OCI-LY7 (cell line): ENCODE measurements around the gene PTTG2. TPM values are rescaled to one million over a fixed set of nuclear protein-coding genes. Genes with fewer than 3 reads are reported as not detected.

Source experiments
- BruUV-seq: library from RNA; stranded (reverse); fragments of 400-500 nt; replicated peaks from 2 replicates; lab custom pipeline; 2021; lab: Mats Ljungman, UMichigan
- CTCF ChIA-PET: fragments of 300-600 bp; sonication (Branson Sonifier 250); formaldehyde crosslinking; loops from one replicate; lab custom pipeline; 2022; ENCODE audit warnings: antibody characterized with exemption; ENCODE audit not compliant: unreplicated experiment; lab: Charles Lee
- POLR2A ChIA-PET: fragments of 300-600 bp; sonication (Branson Sonifier 250); formaldehyde crosslinking; loops from one replicate; lab custom pipeline; 2022; ENCODE audit warnings: antibody characterized with exemption; lab: Charles Lee
- DNase-seq: peaks from one replicate; pipeline ENCODE4 v3.0.0-alpha.2; 2015; ENCODE audit warnings: low spot score
- H2AFZ ChIP-seq: fragments of 200-600 bp; sonication (generic), shearing (Covaris generic); 2 replicates; pipeline ENCODE4 v1.6.1; 2014; ENCODE audit warnings: mild to moderate bottlenecking, antibody characterized with exemption, low read length, moderate library complexity
- H3K27ac ChIP-seq: fragments of 200-600 bp; sonication (generic); 2 replicates; pipeline ENCODE4 v1.5.1; 2014; ENCODE audit warnings: mixed run types, low read depth, mild to moderate bottlenecking, moderate library complexity, low read length, inconsistent platforms; ENCODE audit not compliant: poor library complexity, severe bottlenecking
- H3K36me3 ChIP-seq: fragments of 200-600 bp; sonication (generic); 2 replicates; pipeline ENCODE4 v1.6.1; 2014; ENCODE audit warnings: mild to moderate bottlenecking, antibody characterized with exemption, low read length, moderate library complexity, mixed read lengths; ENCODE audit not compliant: insufficient read depth
- H3K4me1 ChIP-seq: fragments of 200-600 bp; sonication (generic); 2 replicates; pipeline ENCODE4 v1.5.1; 2014; ENCODE audit warnings: mild to moderate bottlenecking, low read length; ENCODE audit not compliant: insufficient read depth, poor library complexity, severe bottlenecking
- H3K4me2 ChIP-seq: fragments of 200-600 bp; sonication (generic); 2 replicates; pipeline ENCODE4 v1.6.1; 2014; ENCODE audit warnings: mild to moderate bottlenecking, low read length
- H3K4me3 ChIP-seq: fragments of 200-600 bp; sonication (generic); 2 replicates; pipeline ENCODE4 v1.5.1; 2014; ENCODE audit warnings: mild to moderate bottlenecking, low read depth, low read length; ENCODE audit not compliant: poor library complexity, severe bottlenecking
- H3K79me2 ChIP-seq: fragments of 200-600 bp; sonication (generic); 2 replicates; pipeline ENCODE4 v1.6.1; 2016; ENCODE audit warnings: low read depth, mild to moderate bottlenecking, low read length, moderate library complexity, mixed read lengths; ENCODE audit not compliant: insufficient read depth
- H3K9me2 ChIP-seq: fragments of 200-600 bp; sonication (generic); 2 replicates; pipeline ENCODE4 v1.6.1; 2016; ENCODE audit warnings: mild to moderate bottlenecking, low read length, mixed read lengths; ENCODE audit not compliant: insufficient read depth
- H3K9me3 ChIP-seq: fragments of 200-600 bp; sonication (generic); 2 replicates; pipeline ENCODE4 v1.6.1; 2014; ENCODE audit warnings: mild to moderate bottlenecking, mixed run types, low read length, mixed read lengths
- H4K20me1 ChIP-seq: fragments of 200-600 bp; sonication (generic); 2 replicates; pipeline ENCODE4 v1.6.1; 2014; ENCODE audit warnings: mild to moderate bottlenecking, antibody characterized with exemption, low read length, moderate library complexity, mixed read lengths; ENCODE audit not compliant: insufficient read depth
- CTCF ChIP-seq: fragments of 200-600 bp; sonication (generic); conservative IDR thresholded peaks from 2 replicates; pipeline ENCODE4 v1.5.1; 2014; ENCODE audit warnings: mild to moderate bottlenecking, antibody characterized with exemption, low read length, moderate library complexity, mixed read lengths
- EZH2phosphoT487 ChIP-seq: fragments of 200-600 bp; sonication (generic); IDR thresholded peaks from 2 replicates; pipeline ENCODE4 v1.6.1; 2018; ENCODE audit warnings: low read depth, borderline replicate concordance, mild to moderate bottlenecking, mixed run types, antibody characterized with exemption, low read length, moderate library complexity, mixed read lengths
- intact Hi-C: fragments of 100-400 bp; cut with micrococcal nuclease; formaldehyde crosslinking; loops from one replicate; pipeline ENCODE4 v1.10.0; 2022; ENCODE audit not compliant: unreplicated experiment
- total RNA-seq, 2 experiments: library from RNA; depleted of rRNA in 1 of 2; stranded (reverse); fragments of >200 nt in 1 of 2; shearing (Covaris generic) in 1 of 2; gene quantifications; 2 replicates each; pipeline ENCODE4 v1.2.3, GENCODE V29; 2014 to 2022

PTTG2 gene
- total RNA-seq, 2 experiments from 2014 or later, result 1.0 to 2.0 TPM

GRCh38 chr4:37953156-37953555, 7.0 kb upstream of the PTTG2 start:
- no peaks in the 10 kb centered on the region for H4K20me1 ChIP-seq
- no peak overlapping the region for H3K4me3 ChIP-seq
- no peaks in the 10 kb centered on the region for H3K9me3 ChIP-seq
- ChIA-PET POLR2A (interaction anchor here (0.5 to 1.5 kb wide), 5 partner anchors 9 to 1476 kb away, joined by 3 to 6 read pairs (median 4); no protein-coding TSS in a partner anchor), CTCF (no interaction called here)
- BruUV-seq, result no TSS peak
- H3K27ac ChIP-seq, result no peak overlapping the region
- H3K36me3 ChIP-seq, result no peaks in the 10 kb centered on the region
- no peak for TF ChIP-seq EZH2phosphoT487
- TF ChIP-seq CTCF, result no peak
- H2AFZ ChIP-seq, result no peak overlapping the region
- H3K4me2 ChIP-seq, result no peak overlapping the region
- intact Hi-C loops, result no loop called here
- H3K79me2 ChIP-seq, result no peaks in the 10 kb centered on the region
- no peaks in the 10 kb centered on the region for H3K4me1 ChIP-seq
- DNase-seq, result no peak
- no peaks in the 10 kb centered on the region for H3K9me2 ChIP-seq

- Histone ChIP-seq H2AFZ (no peak overlapping the region), H3K9me2 (no peaks in the 10 kb centered on the region), H3K36me3 (no peaks in the 10 kb centered on the region), H3K4me1 (no peaks in the 10 kb centered on the region), H3K4me3 (no peak overlapping the region), H3K4me2 (no peak overlapping the region), H3K79me2 (no peaks in the 10 kb centered on the region), H4K20me1 (no peaks in the 10 kb centered on the region), H3K9me3 (no peaks in the 10 kb centered on the region), H3K27ac (no peak overlapping the region)
- intact Hi-C loops, result no loop called here
- POLR2A ChIA-PET, result interaction anchor here (0.5 to 1.5 kb wide), 4 partner anchors 9 to 1477 kb away, joined by 4 to 6 read pairs (median 4); no protein-coding TSS in a partner anchor
- CTCF ChIA-PET, result no interaction called here
- DNase-seq, result no peak
- no peak for TF ChIP-seq CTCF
- no peak for TF ChIP-seq EZH2phosphoT487
- BruUV-seq, result no TSS peak
Observed at GRCh38 chr4:37953620-37954293, 6.4 kb upstream of the PTTG2 start.

GRCh38 chr4:37956941-37957340, 3.3 kb upstream of the PTTG2 start:
- POLR2A ChIA-PET, result interaction anchor here (1.2 kb wide), 1 partner anchor 11 kb away, joined by 5 read pairs; no protein-coding TSS in a partner anchor
- no peak for DNase-seq
- Histone ChIP-seq H4K20me1 (no peaks in the 10 kb centered on the region), H3K27ac (no peak overlapping the region), H3K4me2 (no peak overlapping the region), H3K36me3 (no peaks in the 10 kb centered on the region), H3K79me2 (no peaks in the 10 kb centered on the region), H3K4me1 (no peaks in the 10 kb centered on the region), H3K4me3 (no peak overlapping the region), H3K9me3 (no peaks in the 10 kb centered on the region), H3K9me2 (no peaks in the 10 kb centered on the region), H2AFZ (no peak overlapping the region)
- no peak for TF ChIP-seq EZH2phosphoT487
- TF ChIP-seq CTCF, result no peak
- intact Hi-C loops, result no loop called here
- CTCF ChIA-PET, result no interaction called here
- BruUV-seq, result no TSS peak
